ENCODE data around the gene MASP2.

DNA sequence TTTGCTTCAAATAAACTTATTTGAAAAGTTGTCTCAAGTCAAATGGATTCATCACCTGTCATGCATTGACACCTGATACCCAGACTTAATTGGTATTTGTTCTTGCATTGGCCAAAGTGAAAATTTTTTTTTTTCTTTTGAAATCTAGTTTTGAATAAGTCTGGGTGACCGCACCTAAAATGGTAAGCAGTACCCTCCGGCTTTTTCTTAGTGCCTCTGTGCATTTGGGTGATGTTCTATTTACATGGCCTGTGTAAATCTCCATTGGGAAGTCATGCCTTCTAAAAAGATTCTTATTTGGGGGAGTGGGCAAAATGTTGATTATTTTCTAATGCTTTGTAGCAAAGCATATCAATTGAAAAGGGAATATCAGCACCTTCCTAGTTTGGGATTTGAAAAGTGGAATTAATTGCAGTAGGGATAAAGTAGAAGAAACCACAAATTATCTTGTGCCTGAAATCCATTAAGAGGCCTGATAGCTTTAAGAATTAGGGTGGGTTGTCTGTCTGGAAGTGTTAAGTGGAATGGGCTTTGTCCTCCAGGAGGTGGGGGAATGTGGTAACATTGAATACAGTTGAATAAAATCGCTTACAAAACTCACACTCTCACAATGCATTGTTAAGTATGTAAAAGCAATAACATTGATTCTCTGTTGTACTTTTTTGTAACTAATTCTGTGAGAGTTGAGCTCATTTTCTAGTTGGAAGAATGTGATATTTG lies 22.7 kb downstream of the MASP2 start:
- TF ChIP-seq, protein P1, sequence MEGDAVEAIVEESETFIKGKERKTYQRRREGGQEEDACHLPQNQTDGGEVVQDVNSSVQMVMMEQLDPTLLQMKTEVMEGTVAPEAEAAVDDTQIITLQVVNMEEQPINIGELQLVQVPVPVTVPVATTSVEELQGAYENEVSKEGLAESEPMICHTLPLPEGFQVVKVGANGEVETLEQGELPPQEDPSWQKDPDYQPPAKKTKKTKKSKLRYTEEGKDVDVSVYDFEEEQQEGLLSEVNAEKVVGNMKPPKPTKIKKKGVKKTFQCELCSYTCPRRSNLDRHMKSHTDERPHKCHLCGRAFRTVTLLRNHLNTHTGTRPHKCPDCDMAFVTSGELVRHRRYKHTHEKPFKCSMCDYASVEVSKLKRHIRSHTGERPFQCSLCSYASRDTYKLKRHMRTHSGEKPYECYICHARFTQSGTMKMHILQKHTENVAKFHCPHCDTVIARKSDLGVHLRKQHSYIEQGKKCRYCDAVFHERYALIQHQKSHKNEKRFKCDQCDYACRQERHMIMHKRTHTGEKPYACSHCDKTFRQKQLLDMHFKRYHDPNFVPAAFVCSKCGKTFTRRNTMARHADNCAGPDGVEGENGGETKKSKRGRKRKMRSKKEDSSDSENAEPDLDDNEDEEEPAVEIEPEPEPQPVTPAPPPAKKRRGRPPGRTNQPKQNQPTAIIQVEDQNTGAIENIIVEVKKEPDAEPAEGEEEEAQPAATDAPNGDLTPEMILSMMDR (IDR thresholded peaks at IDR 0.05), result no peak
- no peak for TF ChIP-seq POLR2A (IDR thresholded peaks at IDR 0.05)
